GM10248 (cell line): ENCODE data around the gene LIN37.
A peak's percentile ranks its signal among the peaks of the same experiment; 100 is the strongest.

ENCODE experiments used
- CTCF ChIA-PET: fragments of 300-600 bp; sonication (Branson Sonifier 250); formaldehyde crosslinking; extraction: SDS; loops from one replicate; lab custom pipeline; 2021; ENCODE audit warnings: antibody characterized with exemption; lab: Yijun Ruan, JAX
- POLR2A ChIA-PET: fragments of 350-650 bp; sonication (Branson Sonifier 250); formaldehyde crosslinking; extraction: SDS; loops from one replicate; lab custom pipeline; 2020; ENCODE audit warnings: antibody characterized with exemption; lab: Yijun Ruan, JAX
- DNase-seq: peaks from one replicate; pipeline ENCODE4 v3.0.0; 2012; ENCODE audit errors: extremely low spot score
- TF ChIP-seq, protein P1 (sequence below): IDR thresholded peaks from 2 replicates; pipeline ENCODE4 v1.5.1; 2012; ENCODE audit warnings: mild to moderate bottlenecking, low read depth; ENCODE audit errors: extremely low read depth, missing control alignments, control extremely low read depth

LIN37 gene

DNA sequence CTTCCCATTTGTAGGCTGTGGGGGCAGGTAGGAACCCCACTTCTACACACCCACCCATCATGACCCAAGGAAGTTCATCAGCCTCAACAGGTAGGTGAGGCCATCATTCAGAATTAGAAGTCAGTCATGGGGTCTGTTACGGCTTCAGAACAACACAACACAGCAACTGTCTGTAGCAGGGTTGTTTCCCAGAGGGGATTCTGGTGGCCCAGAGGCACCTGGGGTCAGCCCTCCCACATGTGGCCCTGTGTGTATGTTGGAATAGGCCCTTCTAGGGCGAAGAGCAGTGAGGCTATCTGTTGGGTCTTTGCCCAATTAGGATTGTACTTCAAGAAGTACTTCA is 9.5 kb upstream of the LIN37 start:
- ChIA-PET POLR2A (interaction anchor here (1.4 to 2.1 kb wide), 2 partner anchors 10 to 26 kb away, joined by 4 to 7 read pairs; partner anchors contain the start of gene LIN37), CTCF (interaction anchor here (2.2 to 6.1 kb wide), 2 partner anchors 15 to 44 kb away, joined by 10 to 20 read pairs; no protein-coding TSS in a partner anchor)
- TF ChIP-seq, protein P1, sequence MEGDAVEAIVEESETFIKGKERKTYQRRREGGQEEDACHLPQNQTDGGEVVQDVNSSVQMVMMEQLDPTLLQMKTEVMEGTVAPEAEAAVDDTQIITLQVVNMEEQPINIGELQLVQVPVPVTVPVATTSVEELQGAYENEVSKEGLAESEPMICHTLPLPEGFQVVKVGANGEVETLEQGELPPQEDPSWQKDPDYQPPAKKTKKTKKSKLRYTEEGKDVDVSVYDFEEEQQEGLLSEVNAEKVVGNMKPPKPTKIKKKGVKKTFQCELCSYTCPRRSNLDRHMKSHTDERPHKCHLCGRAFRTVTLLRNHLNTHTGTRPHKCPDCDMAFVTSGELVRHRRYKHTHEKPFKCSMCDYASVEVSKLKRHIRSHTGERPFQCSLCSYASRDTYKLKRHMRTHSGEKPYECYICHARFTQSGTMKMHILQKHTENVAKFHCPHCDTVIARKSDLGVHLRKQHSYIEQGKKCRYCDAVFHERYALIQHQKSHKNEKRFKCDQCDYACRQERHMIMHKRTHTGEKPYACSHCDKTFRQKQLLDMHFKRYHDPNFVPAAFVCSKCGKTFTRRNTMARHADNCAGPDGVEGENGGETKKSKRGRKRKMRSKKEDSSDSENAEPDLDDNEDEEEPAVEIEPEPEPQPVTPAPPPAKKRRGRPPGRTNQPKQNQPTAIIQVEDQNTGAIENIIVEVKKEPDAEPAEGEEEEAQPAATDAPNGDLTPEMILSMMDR: no peak
- DNase-seq: no peak

DNA sequence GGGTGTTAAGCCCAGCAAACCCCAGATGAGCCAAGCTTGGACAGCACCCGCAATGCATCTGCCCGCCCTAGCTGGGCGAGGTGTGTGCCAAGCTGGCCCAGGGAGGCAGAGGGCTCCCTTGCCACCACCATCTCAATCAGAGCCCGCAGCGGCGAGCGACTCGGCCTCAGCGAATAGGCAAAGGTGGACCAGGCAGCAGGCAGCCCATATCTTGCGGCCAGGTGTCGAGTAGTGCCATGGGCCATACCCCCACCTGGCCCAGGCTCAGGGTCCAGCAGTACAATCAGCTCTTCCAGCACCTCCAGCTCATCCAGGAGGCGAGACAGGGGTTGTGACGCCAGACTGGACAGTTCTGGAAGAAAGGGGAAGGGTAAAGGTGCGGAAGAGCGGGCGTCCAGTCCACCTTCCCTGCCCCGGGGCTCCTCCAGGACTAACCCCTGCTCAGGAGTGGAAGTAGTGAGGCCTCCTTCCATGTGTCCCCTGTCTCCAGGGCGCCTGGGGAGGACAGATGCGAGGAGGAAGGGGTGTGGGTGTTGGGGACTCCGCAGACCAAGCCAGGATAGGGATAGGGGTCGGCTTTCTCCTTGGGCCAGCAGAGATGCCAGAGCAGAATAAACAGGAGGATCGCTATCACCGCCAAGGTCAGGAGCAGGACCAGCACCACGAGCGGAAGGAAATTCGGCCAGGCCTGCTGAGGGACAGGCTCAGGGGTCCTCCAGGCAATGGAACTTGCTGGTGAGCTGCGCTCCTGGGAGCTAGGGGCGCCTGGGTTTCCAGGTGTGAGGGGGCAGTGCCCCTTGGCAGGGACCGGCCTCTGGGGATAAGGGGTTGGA is 8.9 kb upstream of the LIN37 start:
- DNase-seq: no peak
- CTCF ChIA-PET: interaction anchor here (0.7 to 2.2 kb wide), 8 partner anchors 13 to 97 kb away, joined by 3 to 10 read pairs (median 3); no protein-coding TSS in a partner anchor
- TF ChIP-seq, protein P1: no peak
- POLR2A ChIA-PET: interaction anchor here (1.0 to 2.1 kb wide), 6 partner anchors 9 to 37 kb away, joined by 4 to 20 read pairs (median 7); partner anchors contain the start of gene LIN37

DNA sequence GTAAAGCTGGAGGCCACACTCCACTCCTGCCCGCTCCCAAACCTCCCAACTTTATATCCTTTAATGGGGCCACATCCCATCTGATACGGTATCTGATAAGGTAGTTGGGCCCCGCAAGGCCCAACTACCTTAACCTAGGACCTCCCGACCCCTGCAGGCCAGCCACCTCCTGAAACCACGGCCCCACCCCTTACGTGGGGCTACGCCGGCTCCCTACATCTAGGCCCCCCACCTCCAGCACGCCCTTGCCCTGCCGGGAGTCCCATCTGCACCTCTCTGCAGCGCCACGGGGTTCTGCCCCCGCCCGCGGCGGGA is 8.3 kb upstream of the LIN37 start:
- TF ChIP-seq, protein P1: no peak
- POLR2A ChIA-PET: interaction anchor here (0.9 to 2.1 kb wide), 10 partner anchors 8 to 97 kb away, joined by 3 to 20 read pairs (median 6); partner anchors contain the start of genes KMT2B and LIN37

GRCh38 chr19:35740423-35741202 is 7.8 kb upstream of the LIN37 start:
- DNase-seq: peak; percentile 98
- POLR2A ChIA-PET: interaction anchor here (0.8 to 2.1 kb wide), 12 partner anchors 8 to 255 kb away, joined by 3 to 20 read pairs (median 6); partner anchors contain the start of genes KMT2B and LIN37
- TF ChIP-seq, protein P1: peak; percentile 37
- CTCF ChIA-PET: interaction anchor here (0.9 to 2.2 kb wide), 12 partner anchors 13 to 128 kb away, joined by 3 to 10 read pairs (median 3); partner anchors contain the start of gene APLP1

More for the DNA sequence above, 8.3 kb upstream of the LIN37 start:
- no peak for DNase-seq
- CTCF ChIA-PET: interaction anchor here (0.7 to 2.2 kb wide), 11 partner anchors 14 to 128 kb away, joined by 3 to 10 read pairs (median 3); partner anchors contain the start of gene APLP1

- ChIA-PET CTCF (interaction anchor here (0.9 to 2.2 kb wide), 10 partner anchors 12 to 127 kb away, joined by 3 to 10 read pairs (median 3); partner anchors contain the start of gene APLP1), POLR2A (interaction anchor here (0.8 to 2.1 kb wide), 9 partner anchors 10 to 255 kb away, joined by 3 to 20 read pairs (median 7); no protein-coding TSS in a partner anchor)
- TF ChIP-seq, protein P1: no peak
- DNase-seq: no peak
Measured at GRCh38 chr19:35741203-35741515, 7.2 kb upstream of the LIN37 start.
